Measurements from ENCODE around the gene BBOF1.
A peak's percentile ranks its signal among the peaks of the same experiment; 100 is the strongest.

BBOF1 gene

GRCh38 chr14:74029136-74029535 is 10.0 kb downstream of the BBOF1 start:
- DNase-seq (ENCODE audit: low read depth in 4 of 4, low spot score in 1 of 4), result no peak

GRCh38 chr14:74034572-74034971 is 15.4 kb downstream of the BBOF1 start:
- DNase-seq (ENCODE audit: low read depth in 4 of 4, low spot score in 1 of 4), result no peak

- no peak for DNase-seq (ENCODE audit: low read depth in 4 of 4, low spot score in 1 of 4)
Observed at GRCh38 chr14:74035556-74035955, 16.4 kb downstream of the BBOF1 start.

GRCh38 chr14:74038020-74038859 is 19.1 kb downstream of the BBOF1 start:
- no peak for DNase-seq (ENCODE audit: low read depth in 4 of 4, low spot score in 1 of 4)

GRCh38 chr14:74042296-74042695 is 23.1 kb downstream of the BBOF1 start:
- DNase-seq (ENCODE audit: low read depth in 4 of 4, low spot score in 1 of 4), result no peak

- DNase-seq (ENCODE audit: low read depth in 4 of 4, low spot score in 1 of 4), result no peak
Observed at GRCh38 chr14:74045522-74045921, 26.4 kb downstream of the BBOF1 start.

- DNase-seq (ENCODE audit: low read depth in 4 of 4, low spot score in 1 of 4), result no peak
Observed at GRCh38 chr14:74048281-74048680, 29.1 kb downstream of the BBOF1 start.

- no peak for DNase-seq (ENCODE audit: low read depth in 4 of 4, low spot score in 1 of 4)
Observed at GRCh38 chr14:74049876-74050495, 30.8 kb downstream of the BBOF1 start.

- no peak for DNase-seq (ENCODE audit: low read depth in 4 of 4, low spot score in 1 of 4)
Observed at GRCh38 chr14:74062809-74063150, 43.6 kb downstream of the BBOF1 start.

- no peak for DNase-seq (ENCODE audit: low read depth in 4 of 4, low spot score in 1 of 4)
Observed at GRCh38 chr14:74064426-74064825, 45.3 kb downstream of the BBOF1 start.

GRCh38 chr14:74064883-74065282 is 45.7 kb downstream of the BBOF1 start:
- no peak for DNase-seq (ENCODE audit: low read depth in 4 of 4, low spot score in 1 of 4)

GRCh38 chr14:74065746-74066575 is 46.8 kb downstream of the BBOF1 start:
- DNase-seq (ENCODE audit: low read depth in 4 of 4, low spot score in 1 of 4), result no peak

GRCh38 chr14:74077401-74077800 is 58.3 kb downstream of the BBOF1 start:
- no peak for DNase-seq (ENCODE audit: low read depth in 4 of 4, low spot score in 1 of 4)

- DNase-seq (ENCODE audit: low read depth in 4 of 4, low spot score in 1 of 4), result no peak
Observed at GRCh38 chr14:74080820-74081460, 61.8 kb downstream of the BBOF1 start.

GRCh38 chr14:74081491-74081890 is 62.3 kb downstream of the BBOF1 start:
- no peak for DNase-seq (ENCODE audit: low read depth in 4 of 4, low spot score in 1 of 4)

GRCh38 chr14:74083161-74083560 is 64.0 kb downstream of the BBOF1 start:
- DNase-seq (ENCODE audit: low read depth in 4 of 4, low spot score in 1 of 4), result no peak

- DNase-seq (ENCODE audit: low read depth in 4 of 4, low spot score in 1 of 4), result no peak
Observed at GRCh38 chr14:74083784-74084276, 64.7 kb downstream of the BBOF1 start.

GRCh38 chr14:74084277-74085046 is 65.3 kb downstream of the BBOF1 start, which contains the start of the genes ALDH6A1 and LIN52:
Gene ALDH6A1 (minus strand): TSS chr14:74084453. CDS start chr14:74084394, 59 bp downstream.
Gene LIN52 (plus strand): TSS chr14:74084956. CDS start chr14:74084975, 19 bp downstream.
- DNase-seq (ENCODE audit: low read depth in 4 of 4, low spot score in 1 of 4), result peak; percentile 99 to 100 (median 100)

GRCh38 chr14:74085047-74085637 is 66.0 kb downstream of the BBOF1 start:
- DNase-seq (ENCODE audit: low read depth in 4 of 4, low spot score in 1 of 4), result peak in 1 of 4 experiments; percentile 18

GRCh38 chr14:74085828-74086227 is 66.7 kb downstream of the BBOF1 start:
- no peak for DNase-seq (ENCODE audit: low read depth in 4 of 4, low spot score in 1 of 4)
